ENCODE data around the gene PLEKHJ1.

The PLEKHJ1 gene

GRCh38 chr19:2231621-2232221 lies 4.4 kb downstream of the PLEKHJ1 start:
- no peak for DNase-seq (ENCODE audit: extremely low spot score)
- ChIA-PET CTCF (interaction anchor here (1.0 kb wide), 1 partner anchor 10 kb away, joined by 3 read pairs; no protein-coding TSS in a partner anchor), POLR2A (interaction anchor here (1.5 kb wide), 1 partner anchor 62 kb away, joined by 3 read pairs; no protein-coding TSS in a partner anchor)

GRCh38 chr19:2230807-2231533 lies 5.2 kb downstream of the PLEKHJ1 start:
- no peak for DNase-seq (ENCODE audit: extremely low spot score)
- POLR2A ChIA-PET, result interaction anchor here (1.5 kb wide), 1 partner anchor 62 kb away, joined by 3 read pairs; no protein-coding TSS in a partner anchor
- CTCF ChIA-PET, result interaction anchor here (0.8 to 1.0 kb wide), 3 partner anchors 9 to 300 kb away, joined by 3 read pairs; no protein-coding TSS in a partner anchor
- TF ChIP-seq FOXA1 (IDR thresholded peaks at IDR 0.05) (no peak), PKNOX1 (IDR thresholded peaks at IDR 0.05) (no peak), ZNF384 (IDR thresholded peaks at IDR 0.05) (no peak), CTBP1 (IDR thresholded peaks at IDR 0.05; ENCODE audit: borderline replicate concordance) (no peak), FOXM1 (IDR thresholded peaks at IDR 0.05; ENCODE audit: borderline replicate concordance) (no peak), L3MBTL2 (conservative IDR thresholded peaks at IDR 0.05) (no peak), ARNT (IDR thresholded peaks at IDR 0.05) (no peak), NFRKB (IDR thresholded peaks at IDR 0.05) (no peak), TARDBP (IDR thresholded peaks at IDR 0.05) (no peak), BHLHE40 (IDR thresholded peaks at IDR 0.05; ENCODE audit: borderline replicate concordance) (no peak), ELF4 (IDR thresholded peaks at IDR 0.05) (no peak), HDGF (IDR thresholded peaks at IDR 0.05; ENCODE audit: borderline replicate concordance) (no peak), LEF1 (IDR thresholded peaks at IDR 0.05; ENCODE audit: borderline replicate concordance) (no peak), SUZ12 (IDR thresholded peaks at IDR 0.05) (no peak), FOXK2 (IDR thresholded peaks at IDR 0.05) (no peak)

More at GRCh38 chr19:2231621-2232221, 4.4 kb downstream of the PLEKHJ1 start:
- TF ChIP-seq BHLHE40 (IDR thresholded peaks at IDR 0.05; ENCODE audit: borderline replicate concordance), result no peak
- TF ChIP-seq TARDBP (IDR thresholded peaks at IDR 0.05), result no peak
- no peak for TF ChIP-seq NFRKB (IDR thresholded peaks at IDR 0.05)

GRCh38 chr19:2230033-2230531 lies 6.0 kb downstream of the PLEKHJ1 start:
- ChIA-PET POLR2A (no interaction called here), CTCF (interaction anchor here (0.8 to 1.0 kb wide), 2 partner anchors 36 to 299 kb away, joined by 3 read pairs; no protein-coding TSS in a partner anchor)
- no peak for DNase-seq (ENCODE audit: extremely low spot score)
- no peak for TF ChIP-seq LEF1 (IDR thresholded peaks at IDR 0.05; ENCODE audit: borderline replicate concordance)
- TF ChIP-seq FOXA1 (IDR thresholded peaks at IDR 0.05), result no peak
- TF ChIP-seq NFRKB (IDR thresholded peaks at IDR 0.05), result no peak
- TF ChIP-seq PKNOX1 (IDR thresholded peaks at IDR 0.05), result no peak
- no peak for TF ChIP-seq FOXK2 (IDR thresholded peaks at IDR 0.05)
- TF ChIP-seq L3MBTL2 (conservative IDR thresholded peaks at IDR 0.05), result no peak
- no peak for TF ChIP-seq TARDBP (IDR thresholded peaks at IDR 0.05)
- no peak for TF ChIP-seq CTBP1 (IDR thresholded peaks at IDR 0.05; ENCODE audit: borderline replicate concordance)
- TF ChIP-seq ELF4 (IDR thresholded peaks at IDR 0.05), result no peak
- no peak for TF ChIP-seq ZNF384 (IDR thresholded peaks at IDR 0.05)
- TF ChIP-seq BHLHE40 (IDR thresholded peaks at IDR 0.05; ENCODE audit: borderline replicate concordance), result no peak
- no peak for TF ChIP-seq FOXM1 (IDR thresholded peaks at IDR 0.05; ENCODE audit: borderline replicate concordance)
- TF ChIP-seq HDGF (IDR thresholded peaks at IDR 0.05; ENCODE audit: borderline replicate concordance), result no peak
- TF ChIP-seq SUZ12 (IDR thresholded peaks at IDR 0.05), result no peak
- no peak for TF ChIP-seq SP1 (IDR thresholded peaks at IDR 0.05)
- TF ChIP-seq ARNT (IDR thresholded peaks at IDR 0.05), result no peak

- POLR2A ChIA-PET, result no interaction called here
- DNase-seq (ENCODE audit: extremely low spot score), result no peak
- CTCF ChIA-PET, result interaction anchor here (1.0 kb wide), 1 partner anchor 299 kb away, joined by 3 read pairs; no protein-coding TSS in a partner anchor
- TF ChIP-seq ELF4 (IDR thresholded peaks at IDR 0.05) (no peak), NFRKB (IDR thresholded peaks at IDR 0.05) (no peak), FOXM1 (IDR thresholded peaks at IDR 0.05; ENCODE audit: borderline replicate concordance) (no peak), HDGF (IDR thresholded peaks at IDR 0.05; ENCODE audit: borderline replicate concordance) (no peak), L3MBTL2 (conservative IDR thresholded peaks at IDR 0.05) (no peak), TARDBP (IDR thresholded peaks at IDR 0.05) (no peak), ZNF384 (IDR thresholded peaks at IDR 0.05) (no peak), ARNT (IDR thresholded peaks at IDR 0.05) (no peak), CTBP1 (IDR thresholded peaks at IDR 0.05; ENCODE audit: borderline replicate concordance) (no peak), SP1 (IDR thresholded peaks at IDR 0.05) (no peak), PKNOX1 (IDR thresholded peaks at IDR 0.05) (no peak), LEF1 (IDR thresholded peaks at IDR 0.05; ENCODE audit: borderline replicate concordance) (no peak), FOXA1 (IDR thresholded peaks at IDR 0.05) (no peak), BHLHE40 (IDR thresholded peaks at IDR 0.05; ENCODE audit: borderline replicate concordance) (no peak), FOXK2 (IDR thresholded peaks at IDR 0.05) (no peak), SUZ12 (IDR thresholded peaks at IDR 0.05) (no peak)
Measured at GRCh38 chr19:2229103-2230032, 6.8 kb downstream of the PLEKHJ1 start.
